Measurements from ENCODE around the gene RSPRY1. TPM values are rescaled to one million over a fixed set of nuclear protein-coding genes. Genes with fewer than 3 reads are reported as not detected.

RSPRY1 gene
- total RNA-seq, 2 donors from 2014 or later, result 33.7 to 51.0 TPM

- no peak for DNase-seq
- H3K9ac ChIP-seq (ENCODE audit: low read depth in 2 of 2, low read length in 2 of 2), result no peak overlapping the region
- H3K4me3 ChIP-seq, result no peak overlapping the region
- H3K36me3 ChIP-seq, result peaks cover 16% of the 10 kb centered on the region
- intact Hi-C loops (cut with DNase I), result no loop called here
- H3K4me1 ChIP-seq, result no peaks in the 10 kb centered on the region
- no peak for TF ChIP-seq CTCF (IDR thresholded peaks at IDR 0.05)
- H3K9me3 ChIP-seq, result no peaks in the 10 kb centered on the region
- no peaks in the 10 kb centered on the region for H3K27me3 ChIP-seq
- no peak overlapping the region for H3K27ac ChIP-seq
Observed at GRCh38 chr16:57213462-57213861, 27.3 kb downstream of the RSPRY1 start.

GRCh38 chr16:57216968-57217367 is 30.8 kb downstream of the RSPRY1 start:
- DNase-seq, result no peak
- TF ChIP-seq CTCF (IDR thresholded peaks at IDR 0.05), result no peak
- no peak overlapping the region for H3K9ac ChIP-seq (ENCODE audit: low read depth in 2 of 2, low read length in 2 of 2)
- intact Hi-C loops (cut with DNase I), result no loop called here
- no peaks in the 10 kb centered on the region for H3K4me1 ChIP-seq
- H3K36me3 ChIP-seq, result peaks cover 25% of the 10 kb centered on the region
- H3K4me3 ChIP-seq, result no peak overlapping the region
- no peaks in the 10 kb centered on the region for H3K9me3 ChIP-seq
- no peak overlapping the region for H3K27ac ChIP-seq
- no peaks in the 10 kb centered on the region for H3K27me3 ChIP-seq

- Histone ChIP-seq H3K4me1 (no peaks in the 10 kb centered on the region), H3K27me3 (no peaks in the 10 kb centered on the region), H3K4me3 (no peak overlapping the region), H3K36me3 (peaks cover 13% of the 10 kb centered on the region), H3K9me3 (no peaks in the 10 kb centered on the region), H3K9ac (ENCODE audit: low read depth in 2 of 2, low read length in 2 of 2) (no peak overlapping the region), H3K27ac (no peak overlapping the region)
- no peak for TF ChIP-seq CTCF (IDR thresholded peaks at IDR 0.05)
- intact Hi-C loops (cut with DNase I), result no loop called here
- no peak for DNase-seq
Observed at GRCh38 chr16:57223057-57223456, 36.9 kb downstream of the RSPRY1 start.

GRCh38 chr16:57224651-57225335 is 38.7 kb downstream of the RSPRY1 start:
- no peaks in the 10 kb centered on the region for H3K4me1 ChIP-seq
- no peak for TF ChIP-seq CTCF (IDR thresholded peaks at IDR 0.05)
- H3K36me3 ChIP-seq, result peaks cover 13% of the 10 kb centered on the region
- H3K4me3 ChIP-seq, result no peak overlapping the region
- H3K27me3 ChIP-seq, result no peaks in the 10 kb centered on the region
- H3K9ac ChIP-seq (ENCODE audit: low read depth in 2 of 2, low read length in 2 of 2), result no peak overlapping the region
- no peaks in the 10 kb centered on the region for H3K9me3 ChIP-seq
- intact Hi-C loops (cut with DNase I), result no loop called here
- DNase-seq, result no peak
- no peak overlapping the region for H3K27ac ChIP-seq

- Histone ChIP-seq H3K9ac (ENCODE audit: low read depth in 2 of 2, low read length in 2 of 2) (no peak overlapping the region), H3K27me3 (no peaks in the 10 kb centered on the region), H3K9me3 (no peaks in the 10 kb centered on the region), H3K27ac (no peak overlapping the region), H3K36me3 (peaks cover 13% of the 10 kb centered on the region), H3K4me1 (no peaks in the 10 kb centered on the region), H3K4me3 (no peak overlapping the region)
- no peak for DNase-seq
- intact Hi-C loops (cut with DNase I), result no loop called here
- TF ChIP-seq CTCF (IDR thresholded peaks at IDR 0.05), result no peak
Observed at GRCh38 chr16:57225978-57226377, 39.8 kb downstream of the RSPRY1 start.
